Urinary bladder (tissue), 4 donors: Measurements from ENCODE around the gene SCMH1. TPM values are rescaled to one million over a fixed set of nuclear protein-coding genes. Genes with fewer than 3 reads are reported as not detected.
"Not testable (repeated sequence)": the region's sequence is repeated elsewhere in the genome, so short reads cannot be mapped to it uniquely, and the experiment has no call there.

Source experiments
- DNase-seq: peaks from one replicate; pipeline ENCODE4 v3.0.0-alpha.2; 2015; ENCODE audit errors: extremely low spot score
- H3K27ac ChIP-seq: one replicate; pipeline ENCODE4 v1.5.1; 2013; ENCODE audit warnings: low read depth, mild to moderate bottlenecking, moderate library complexity
- H3K36me3 ChIP-seq: one replicate; pipeline ENCODE4 v1.6.1; 2013; ENCODE audit warnings: mild to moderate bottlenecking, moderate library complexity; ENCODE audit not compliant: insufficient read depth
- H3K4me1 ChIP-seq: one replicate; pipeline ENCODE4 v1.6.1; 2013; ENCODE audit warnings: mild to moderate bottlenecking, moderate library complexity; ENCODE audit not compliant: insufficient read depth
- H3K4me3 ChIP-seq: one replicate; pipeline ENCODE4 v1.5.1; 2013; ENCODE audit warnings: low read depth, low read length
- WGBS: extraction: QIAGEN DNeasy Blood & Tissue Kit; methylation state at CpG from one replicate; pipeline ENCODE4 v1.1.7; 2013; 5-methylcytosine and 5-hydroxymethylcytosine counted together
- polyA plus RNA-seq: library from polyadenylated mRNA; stranded (reverse); fragments of 200-250 nt; gene quantifications from one replicate; pipeline ENCODE4 v1.2.3, GENCODE V29; 2013
- total RNA-seq: library from RNA; depleted of rRNA; stranded (reverse); fragments of >200 nt; gene quantifications from one replicate; pipeline ENCODE4 v1.2.3, GENCODE V29; 2014
- donor health status: healthy with polysubstance abuse.
- donor health status: healthy.

SCMH1 gene
- total and polyA plus RNA-seq, 2 donors = 46.8 to 59.8 TPM

DNA sequence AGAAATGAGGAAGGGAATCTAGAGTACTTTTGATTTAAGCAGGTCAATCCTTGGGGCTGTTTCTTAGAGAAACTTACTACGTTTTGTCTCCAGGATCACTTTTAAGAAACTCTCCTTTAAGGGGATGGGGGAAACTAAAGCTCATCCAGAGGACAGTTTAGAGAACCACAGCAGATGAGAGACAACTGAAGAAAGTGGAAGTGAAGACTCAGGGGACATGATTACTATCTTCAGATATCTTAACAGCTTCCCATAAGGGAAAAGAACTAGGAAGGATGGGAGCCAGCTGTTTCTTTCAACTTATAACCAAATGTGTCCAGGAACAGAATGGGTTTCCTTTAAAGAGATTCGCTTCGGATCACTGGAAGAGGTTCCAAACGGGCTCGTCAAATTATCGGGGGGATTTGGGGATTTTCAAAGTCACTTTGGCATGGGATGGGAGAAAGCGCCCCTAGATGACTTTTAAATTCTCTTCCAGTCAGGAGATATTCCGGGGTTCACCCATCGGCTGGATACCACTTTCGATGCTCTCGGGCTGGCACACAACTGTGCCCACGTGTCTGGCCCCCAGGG lies 1.2 kb downstream of the SCMH1 start:
- no peaks in the 10 kb centered on the region for H3K4me1 ChIP-seq
- WGBS = 7% methylated on average over 12 of the region's 12 CpGs
- peak overlapping the region; percentile 97 for H3K4me3 ChIP-seq
- no peak for DNase-seq
- H3K27ac ChIP-seq = peak overlapping the region; percentile 99
- H3K36me3 ChIP-seq = no peaks in the 10 kb centered on the region

DNA sequence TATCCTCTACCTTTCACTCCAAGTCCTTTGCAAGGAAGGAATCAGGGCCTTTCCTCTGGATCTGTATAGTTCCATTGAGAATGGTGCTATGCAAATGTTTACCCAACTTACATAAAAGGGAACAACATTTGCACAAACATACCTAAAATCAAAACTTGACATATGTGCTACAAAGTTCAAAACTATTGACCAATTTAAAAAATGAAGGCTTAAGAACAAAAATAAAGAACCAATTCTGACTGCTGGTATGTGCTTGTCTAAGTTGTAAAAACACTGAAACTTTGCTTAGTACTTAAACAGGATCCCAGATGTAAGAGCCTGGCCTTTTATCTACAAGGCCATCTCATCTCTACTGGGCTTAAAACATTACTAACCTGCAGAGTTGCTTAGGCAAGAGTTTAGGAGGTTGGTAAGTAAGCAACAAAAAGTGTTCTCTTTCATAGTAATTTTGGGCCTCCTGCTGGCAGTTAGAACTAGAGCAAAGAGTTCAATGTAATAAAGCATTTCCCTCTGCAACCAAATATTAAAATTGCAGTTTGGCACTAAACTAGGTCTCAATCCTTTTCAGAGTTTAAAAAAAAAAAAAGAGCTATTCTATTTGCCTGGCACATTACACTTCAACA lies 2.0 kb downstream of the SCMH1 start:
- H3K4me3 ChIP-seq = no peak overlapping the region
- H3K27ac ChIP-seq = no peak overlapping the region
- H3K4me1 ChIP-seq = no peaks in the 10 kb centered on the region
- peak; percentile 49 for DNase-seq
- H3K36me3 ChIP-seq = no peaks in the 10 kb centered on the region

DNA sequence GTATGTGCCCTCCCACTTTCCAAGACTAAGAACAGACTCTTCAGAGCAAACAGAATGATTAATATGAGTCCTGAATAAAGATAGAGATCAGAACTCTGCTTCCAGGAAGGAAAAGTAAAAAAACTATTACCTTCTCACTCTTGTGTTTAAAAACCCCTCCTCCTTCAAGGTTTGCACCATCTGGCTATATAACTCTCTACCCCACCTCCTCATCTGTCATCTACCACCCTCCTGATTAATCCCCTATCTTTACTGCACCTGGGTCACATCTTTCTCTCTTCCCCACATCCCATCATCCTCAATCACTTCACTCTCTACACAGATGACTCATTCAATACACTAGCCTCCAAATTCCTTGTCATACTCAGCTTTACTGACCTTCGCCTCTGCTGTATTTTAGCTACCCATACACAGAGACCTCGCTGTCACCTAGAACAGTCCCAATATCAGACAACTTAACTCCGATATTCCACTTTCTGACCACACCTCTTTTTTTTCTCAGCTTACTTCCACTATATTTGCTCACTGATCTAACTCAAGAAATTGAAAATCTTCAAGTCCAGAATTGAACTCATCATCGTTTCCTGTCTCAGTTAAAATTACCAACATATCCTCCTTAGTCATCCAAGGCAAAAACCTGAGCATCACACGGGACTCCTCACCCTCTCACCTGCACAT lies 3.7 kb downstream of the SCMH1 start:
- DNase-seq = no peak
- WGBS = 69% methylated on average over 5 of the region's 5 CpGs
- Histone ChIP-seq H3K4me3 (no peak overlapping the region), H3K27ac (no peak overlapping the region), H3K4me1 (no peaks in the 10 kb centered on the region), H3K36me3 (no peaks in the 10 kb centered on the region)

DNA sequence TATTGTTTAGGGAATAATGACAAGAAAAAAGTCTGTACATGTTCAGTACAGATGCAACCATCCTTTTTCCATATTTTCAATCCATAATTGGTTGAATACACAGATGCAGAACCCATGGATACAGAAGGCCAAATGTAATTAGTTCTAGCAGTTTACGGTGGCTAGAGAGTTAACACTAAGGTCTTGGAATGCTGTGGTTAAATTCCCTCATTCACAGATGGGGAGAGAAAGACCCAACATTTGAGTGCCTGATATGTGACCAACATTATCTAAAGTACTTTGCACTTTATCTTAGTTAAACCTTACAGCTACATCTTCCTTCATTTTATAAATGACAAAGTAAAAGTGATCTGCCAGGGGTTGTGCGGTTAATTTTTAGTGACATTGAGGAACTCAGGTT lies 5.3 kb downstream of the SCMH1 start:
- DNase-seq = no peak
- Histone ChIP-seq H3K27ac (no peak overlapping the region), H3K36me3 (no peaks in the 10 kb centered on the region), H3K4me1 (no peaks in the 10 kb centered on the region), H3K4me3 (no peak overlapping the region)
- 89% methylated on average over 2 of the region's 2 CpGs for WGBS

DNA sequence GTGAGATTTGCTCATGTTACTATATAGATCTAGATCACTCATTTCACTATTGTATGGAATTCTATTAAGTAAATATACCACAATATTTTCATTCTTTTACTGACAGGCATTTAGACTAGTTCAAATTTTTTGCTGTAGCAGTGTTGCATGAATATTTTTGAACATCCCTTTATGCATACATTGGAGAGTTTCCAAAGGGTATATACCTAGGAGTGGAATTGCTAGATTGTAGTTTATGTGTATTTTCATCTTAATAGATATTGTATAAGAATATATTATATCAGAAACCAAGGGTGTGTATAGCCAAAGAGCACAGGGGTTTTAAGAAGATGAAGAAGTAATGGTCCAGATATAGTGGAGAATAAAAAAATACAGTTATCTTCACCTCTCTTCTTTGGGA lies 6.2 kb downstream of the SCMH1 start:
- Histone ChIP-seq H3K4me1 (no peaks in the 10 kb centered on the region), H3K27ac (no peak overlapping the region), H3K4me3 (no peak overlapping the region), H3K36me3 (no peaks in the 10 kb centered on the region)
- DNase-seq = no peak

DNA sequence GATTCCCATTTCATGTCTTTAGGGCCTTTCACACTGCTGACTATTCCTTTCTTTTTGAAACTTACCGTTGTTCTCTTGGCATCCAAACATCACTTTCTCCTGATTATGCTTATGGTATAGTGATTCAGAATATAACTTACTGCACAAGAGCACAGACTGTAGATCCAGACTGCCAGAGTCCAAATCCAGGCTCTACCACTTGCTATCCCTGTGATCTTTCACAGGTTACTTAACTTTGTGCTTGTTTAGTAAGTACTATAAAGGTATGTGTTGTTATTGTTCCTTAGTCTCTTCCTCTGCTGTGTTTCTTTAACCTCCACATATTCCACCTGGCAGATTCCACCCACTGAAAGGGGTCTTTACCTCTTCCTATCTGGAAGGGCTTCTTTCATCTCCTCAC lies 8.4 kb downstream of the SCMH1 start:
- 62% methylated on average over 1 of the region's 1 CpG for WGBS
- DNase-seq = no peak
- Histone ChIP-seq H3K4me3 (no peak overlapping the region), H3K36me3 (no peaks in the 10 kb centered on the region), H3K4me1 (no peaks in the 10 kb centered on the region), H3K27ac (no peak overlapping the region)

DNA sequence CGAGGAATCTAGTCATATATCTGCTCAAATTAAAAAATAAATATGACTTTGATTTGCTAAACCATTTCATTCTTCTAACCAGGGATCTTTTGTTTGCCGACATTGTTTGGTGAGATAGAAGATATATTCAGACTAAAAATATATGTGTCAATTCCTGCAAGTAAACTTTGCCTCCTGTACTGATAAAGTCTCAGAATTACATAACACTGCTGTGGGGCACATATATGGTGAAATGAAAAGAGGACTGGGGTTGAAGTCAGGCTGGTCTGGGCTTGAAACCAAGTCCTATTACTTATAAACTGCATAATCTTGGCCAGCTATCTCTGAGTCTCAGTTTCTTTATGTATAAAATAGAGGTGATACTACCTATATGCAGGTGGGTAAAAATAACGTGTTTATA lies 9.8 kb downstream of the SCMH1 start:
- WGBS = 68% methylated on average over 3 of the region's 3 CpGs
- no peak overlapping the region for H3K27ac ChIP-seq
- H3K4me1 ChIP-seq = no peaks in the 10 kb centered on the region
- no peaks in the 10 kb centered on the region for H3K36me3 ChIP-seq
- no peak overlapping the region for H3K4me3 ChIP-seq
- no peak for DNase-seq

DNA sequence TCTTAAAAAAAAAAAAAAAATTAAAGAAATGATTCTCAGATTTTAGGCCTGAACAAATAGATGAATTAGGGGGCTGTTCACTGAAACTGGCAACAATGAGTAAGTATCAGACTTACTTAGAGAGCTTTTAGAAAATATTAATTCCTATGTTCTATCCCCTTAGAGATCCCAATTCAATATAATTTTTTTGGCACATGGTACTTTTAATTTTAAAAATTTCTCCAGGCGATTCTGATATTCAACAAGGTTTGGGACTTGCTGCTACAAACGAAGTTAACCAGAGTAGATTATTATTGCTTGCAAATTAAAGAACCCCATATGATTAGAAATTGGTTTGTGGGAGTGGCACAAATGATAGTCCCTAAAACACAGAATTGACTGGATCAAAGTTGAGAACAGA lies 11.4 kb downstream of the SCMH1 start:
- H3K4me3 ChIP-seq = no peak overlapping the region

DNA sequence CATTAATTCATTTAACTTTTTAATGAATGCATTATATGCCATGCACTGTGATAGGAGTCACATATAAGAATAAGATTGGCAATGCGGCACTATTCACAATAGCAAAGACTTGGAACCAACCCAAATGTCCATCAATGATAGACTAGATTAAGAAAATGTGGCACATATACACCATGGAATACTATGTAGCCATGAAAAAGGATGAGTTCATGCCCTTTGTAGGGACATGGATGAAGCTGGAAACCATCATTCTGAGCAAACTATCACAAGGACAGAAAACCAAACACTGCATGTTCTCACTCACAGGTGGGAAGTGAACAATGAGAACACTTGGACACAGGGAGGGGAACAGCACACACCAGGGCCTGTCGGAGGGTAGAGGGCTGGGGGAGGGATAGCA lies 12.9 kb downstream of the SCMH1 start:
- not testable (repeated sequence) for H3K4me3 ChIP-seq, DNase-seq, H3K27ac ChIP-seq, H3K4me1 ChIP-seq, H3K36me3 ChIP-seq
- over 99% methylated on average over 2 of the region's 2 CpGs for WGBS

More for the DNA sequence above, 11.4 kb downstream of the SCMH1 start:
- WGBS = 84% methylated on average over 2 of the region's 2 CpGs
- no peaks in the 10 kb centered on the region for H3K4me1 ChIP-seq
- no peaks in the 10 kb centered on the region for H3K36me3 ChIP-seq
- H3K27ac ChIP-seq = no peak overlapping the region
- DNase-seq = no peak

DNA sequence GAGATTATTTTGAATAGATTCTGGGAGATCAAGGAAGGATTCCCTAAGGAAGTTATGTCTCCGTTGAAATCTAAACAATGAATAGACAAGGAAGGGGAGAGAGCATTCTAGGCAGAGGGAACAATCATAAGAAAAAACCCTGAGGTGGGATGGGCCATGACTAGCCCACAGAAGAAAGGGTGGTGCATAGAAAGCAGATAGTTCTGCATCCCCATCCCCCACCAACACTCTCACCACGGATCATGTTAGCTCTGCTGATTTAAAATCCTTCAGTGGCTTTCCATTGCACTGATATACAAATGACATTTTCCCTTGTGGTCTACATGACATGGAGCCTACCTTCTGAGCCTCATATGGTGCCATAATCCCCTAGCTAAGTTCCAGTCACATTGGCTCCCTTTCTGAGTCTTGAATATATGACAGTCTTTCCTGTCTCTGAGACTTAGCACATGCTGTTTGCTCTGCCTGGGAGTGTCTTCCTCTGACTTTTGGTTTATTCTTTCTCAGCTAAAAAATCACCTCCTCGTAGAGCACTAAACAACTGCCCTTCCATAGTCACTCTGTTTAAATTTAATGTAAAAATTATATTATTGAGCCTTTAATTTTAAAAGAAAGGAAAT lies 15.2 kb downstream of the SCMH1 start:
- Histone ChIP-seq H3K4me3 (no peak overlapping the region), H3K36me3 (no peaks in the 10 kb centered on the region), H3K27ac (no peak overlapping the region), H3K4me1 (no peaks in the 10 kb centered on the region)
- DNase-seq = no peak
- 37% methylated on average over 3 of the region's 3 CpGs for WGBS

DNA sequence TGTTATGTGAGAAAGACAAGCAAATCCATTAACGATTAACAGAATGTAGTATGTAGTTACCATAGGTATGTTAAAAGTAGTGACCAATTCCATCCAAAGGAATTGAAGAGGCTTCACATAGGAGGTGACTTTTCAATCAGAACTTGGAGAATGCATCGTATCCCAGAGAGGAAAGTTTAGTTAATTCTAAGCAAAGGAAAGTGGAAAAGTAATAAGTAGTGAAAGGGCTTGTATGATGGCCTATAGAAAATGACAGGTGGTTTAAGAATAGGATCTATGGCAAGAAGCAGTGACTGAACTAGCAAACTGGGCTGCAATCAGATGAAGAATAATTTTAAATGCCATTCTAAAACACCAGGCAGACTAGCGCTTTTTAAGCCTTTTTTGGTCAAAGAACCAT lies 16.6 kb downstream of the SCMH1 start:
- no peak overlapping the region for H3K27ac ChIP-seq
- H3K4me3 ChIP-seq = no peak overlapping the region
- no peak for DNase-seq
- 96% methylated on average over 3 of the region's 3 CpGs for WGBS
- no peaks in the 10 kb centered on the region for H3K4me1 ChIP-seq
- H3K36me3 ChIP-seq = no peaks in the 10 kb centered on the region

DNA sequence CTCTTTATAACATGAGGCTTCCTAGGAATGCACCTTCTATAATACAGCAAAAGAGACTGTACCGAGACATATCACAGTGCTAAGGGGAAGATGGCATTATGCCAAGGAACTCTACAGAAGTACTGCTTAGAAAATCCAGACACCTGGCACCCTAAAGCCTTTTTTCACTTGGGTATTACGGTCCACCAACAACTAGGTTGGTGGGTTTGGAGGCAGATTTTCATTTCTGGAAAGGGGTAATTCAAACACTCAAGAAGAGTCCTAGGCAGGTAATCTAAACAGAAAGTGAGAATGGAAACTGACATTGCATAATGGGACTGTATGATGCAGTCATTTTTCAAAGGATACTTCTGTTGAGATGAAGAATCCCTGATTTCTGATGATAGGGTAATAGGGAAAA lies 19.6 kb downstream of the SCMH1 start:
- 41% methylated on average over 2 of the region's 2 CpGs for WGBS
- no peak overlapping the region for H3K27ac ChIP-seq
- DNase-seq = no peak

DNA sequence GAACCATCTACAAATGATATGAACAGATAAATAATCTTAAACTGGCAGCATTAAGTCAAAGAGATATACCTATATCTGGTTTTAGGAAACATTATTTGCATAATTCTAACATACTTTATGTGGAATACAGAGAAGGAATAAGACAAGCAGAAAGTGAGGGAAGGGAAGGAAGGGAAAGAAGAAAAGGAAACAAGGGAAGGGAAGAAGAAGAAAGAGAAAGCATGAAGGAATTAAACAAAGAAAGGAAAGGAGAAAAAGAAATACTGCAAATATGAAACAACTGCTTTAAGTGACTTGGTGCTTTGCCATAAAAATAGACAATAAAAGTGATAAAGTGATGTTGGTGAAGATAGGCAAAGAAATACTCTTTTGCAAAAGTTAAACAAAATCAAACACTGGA lies 20.1 kb downstream of the SCMH1 start:
- H3K36me3 ChIP-seq = no peaks in the 10 kb centered on the region
- H3K27ac ChIP-seq = no peak overlapping the region
- no peak overlapping the region for H3K4me3 ChIP-seq

More for the DNA sequence above, 19.6 kb downstream of the SCMH1 start:
- no peak overlapping the region for H3K4me3 ChIP-seq
- no peaks in the 10 kb centered on the region for H3K36me3 ChIP-seq
- H3K4me1 ChIP-seq = no peaks in the 10 kb centered on the region

DNA sequence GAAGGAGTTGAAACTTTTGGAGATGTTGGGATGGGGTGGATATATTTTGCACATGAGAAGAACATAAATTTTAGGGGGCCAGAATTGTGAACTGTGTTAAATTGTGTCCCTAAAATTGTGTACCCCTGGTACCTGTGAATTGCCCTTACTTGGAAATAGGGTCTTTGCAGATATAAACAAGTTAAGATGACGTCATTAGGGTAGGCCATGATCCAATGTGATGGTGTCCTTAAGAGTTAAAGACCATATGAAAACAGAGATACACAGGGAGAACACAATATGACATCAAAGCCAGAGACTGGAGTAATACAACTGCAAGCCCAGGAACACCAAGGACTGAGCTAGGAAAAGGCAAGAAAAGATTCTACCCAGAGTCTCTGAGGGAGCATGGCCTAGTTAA lies 24.0 kb downstream of the SCMH1 start:
- WGBS = 95% methylated on average over 1 of the region's 1 CpG
- no peaks in the 10 kb centered on the region for H3K4me1 ChIP-seq
- H3K36me3 ChIP-seq = no peaks in the 10 kb centered on the region
- no peak for DNase-seq
- H3K27ac ChIP-seq = no peak overlapping the region
- H3K4me3 ChIP-seq = no peak overlapping the region

More for the DNA sequence above, 20.1 kb downstream of the SCMH1 start:
- no peak for DNase-seq
- no peaks in the 10 kb centered on the region for H3K4me1 ChIP-seq
